Activated T-helper 1 cell treated with Interleukin-2 at 50 U/mL for 16 hours (primary cell): Measurements from ENCODE around the gene TXNRD3.

Experiments used
- DNase-seq: peaks from one replicate; pipeline ENCODE4 v3.0.0-alpha.2; 2020; ENCODE audit warnings: low read depth

Gene TXNRD3

DNA sequence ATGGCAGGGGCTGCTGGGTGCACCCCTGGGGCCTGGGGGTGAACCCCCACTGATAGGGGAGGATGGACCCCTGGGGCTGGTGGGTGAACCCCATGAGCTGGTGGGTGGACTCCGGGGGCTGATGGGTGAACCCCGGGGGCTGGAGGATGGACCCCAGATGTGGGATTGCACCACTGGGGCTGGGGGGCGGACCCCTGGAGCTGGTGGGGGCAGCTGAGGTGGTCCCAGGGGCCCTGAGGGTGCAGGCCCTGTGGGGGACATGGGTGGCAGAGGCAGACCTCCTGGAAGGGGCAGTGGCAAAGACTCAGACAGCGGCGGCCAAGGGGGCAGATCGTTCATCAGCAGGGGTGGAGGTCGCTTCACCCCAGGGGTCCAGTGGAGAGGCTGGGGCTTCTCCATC, 17.4 kb upstream of the TXNRD3 start:
- DNase-seq = no peak

DNA sequence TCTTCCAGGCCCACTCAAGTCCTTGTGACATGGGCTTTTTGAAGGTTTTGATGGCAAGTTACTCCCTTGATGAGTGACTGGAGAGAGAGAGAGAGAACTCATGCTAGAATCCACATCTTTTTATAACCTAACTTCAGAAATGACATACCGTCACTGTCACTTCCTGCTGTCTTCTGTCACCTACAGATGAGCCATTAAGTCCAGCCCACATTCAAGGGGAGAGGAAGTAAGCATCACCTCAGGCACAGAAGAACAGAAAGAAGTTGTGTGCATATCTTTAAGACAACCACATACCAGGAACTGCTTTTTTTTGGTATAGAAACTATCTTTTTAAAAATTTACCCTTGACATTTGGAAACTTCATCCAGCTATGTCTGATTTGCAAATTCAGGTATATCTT, 16.6 kb upstream of the TXNRD3 start:
- no peak for DNase-seq

DNA sequence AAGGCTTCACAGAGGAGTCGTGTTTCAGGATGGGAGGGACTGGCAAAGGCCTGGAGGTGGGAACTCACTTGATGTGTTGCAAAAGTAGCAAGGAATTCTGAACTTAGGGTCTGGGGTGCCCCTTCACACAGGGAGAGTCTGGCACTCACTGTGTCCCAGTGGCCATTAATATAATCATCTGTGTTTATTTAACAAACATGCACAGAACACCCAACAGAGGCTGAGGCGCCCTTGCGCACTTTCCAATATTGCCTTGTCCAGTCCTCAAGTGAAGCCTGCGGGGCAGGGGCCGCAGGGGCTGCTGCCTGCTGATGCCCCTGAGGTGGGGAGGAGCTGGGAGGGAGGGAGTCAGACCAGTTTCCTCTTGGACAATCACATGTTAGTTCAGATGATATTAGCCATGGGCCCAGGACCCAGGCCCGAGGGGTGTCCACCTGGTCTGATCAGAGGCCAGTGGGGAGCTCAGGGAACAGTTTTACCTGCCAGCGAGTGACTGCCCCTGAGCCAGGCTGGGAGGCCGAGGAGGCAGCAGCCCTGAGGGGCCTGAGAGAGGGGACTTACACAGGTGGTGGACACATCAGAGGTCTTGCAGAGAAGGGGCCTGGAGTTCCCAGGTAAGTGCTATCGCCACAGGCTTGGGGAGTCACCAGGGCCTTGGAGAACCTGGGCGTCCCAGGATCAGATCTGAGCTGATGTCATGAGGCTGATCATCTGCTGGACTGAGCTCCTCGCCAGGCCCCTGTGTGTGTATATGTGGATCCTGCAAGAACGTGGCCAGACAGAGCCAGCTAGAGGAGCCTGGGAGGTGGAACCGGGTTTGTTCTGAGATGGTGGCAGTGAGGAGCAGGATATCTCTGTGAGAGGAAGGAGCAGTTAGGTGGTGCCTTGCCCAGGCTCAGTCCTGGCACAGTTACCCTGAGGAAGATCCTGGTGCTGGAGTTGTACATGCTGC, 13.8 kb upstream of the TXNRD3 start:
- no peak for DNase-seq

DNA sequence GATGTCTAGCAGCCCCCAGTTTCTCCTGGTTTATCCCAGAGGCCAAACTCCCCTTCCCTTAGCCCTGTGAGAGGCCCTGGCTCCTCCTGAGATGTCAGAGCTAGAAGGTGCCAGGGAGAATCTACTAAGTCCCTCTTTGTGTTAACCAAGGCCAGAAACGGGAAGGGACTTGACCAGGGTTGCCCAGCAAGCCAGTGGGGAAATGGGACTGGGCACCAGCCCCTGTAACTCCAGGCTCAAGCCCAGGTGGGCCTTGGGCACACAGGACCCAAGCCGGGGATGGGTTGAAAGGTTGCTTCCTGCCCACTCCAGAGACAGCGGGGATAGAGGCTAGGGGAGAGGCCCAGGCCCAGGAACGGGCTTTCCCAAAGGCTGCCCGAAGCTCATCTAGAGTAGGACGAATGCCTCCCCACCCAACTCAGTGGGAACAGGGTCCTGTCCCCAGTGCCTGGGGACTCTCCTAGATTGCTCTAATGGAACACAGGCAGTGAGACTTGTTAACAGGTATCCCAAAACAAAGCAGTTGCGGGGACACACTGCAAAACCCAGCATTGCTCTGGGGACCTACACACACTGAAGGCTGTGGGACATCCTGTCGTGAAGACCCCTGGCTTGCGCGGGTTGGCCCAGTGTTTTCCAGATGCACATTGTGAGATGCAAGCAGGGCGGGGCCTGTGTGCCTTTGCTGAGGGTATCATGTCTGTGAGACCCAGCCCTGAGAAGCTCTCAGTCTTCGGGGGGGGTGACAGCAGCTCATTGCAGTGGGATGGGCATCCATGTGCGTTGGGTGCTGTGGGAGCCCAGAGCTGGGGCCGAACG, 12.9 kb upstream of the TXNRD3 start:
- no peak for DNase-seq

DNA sequence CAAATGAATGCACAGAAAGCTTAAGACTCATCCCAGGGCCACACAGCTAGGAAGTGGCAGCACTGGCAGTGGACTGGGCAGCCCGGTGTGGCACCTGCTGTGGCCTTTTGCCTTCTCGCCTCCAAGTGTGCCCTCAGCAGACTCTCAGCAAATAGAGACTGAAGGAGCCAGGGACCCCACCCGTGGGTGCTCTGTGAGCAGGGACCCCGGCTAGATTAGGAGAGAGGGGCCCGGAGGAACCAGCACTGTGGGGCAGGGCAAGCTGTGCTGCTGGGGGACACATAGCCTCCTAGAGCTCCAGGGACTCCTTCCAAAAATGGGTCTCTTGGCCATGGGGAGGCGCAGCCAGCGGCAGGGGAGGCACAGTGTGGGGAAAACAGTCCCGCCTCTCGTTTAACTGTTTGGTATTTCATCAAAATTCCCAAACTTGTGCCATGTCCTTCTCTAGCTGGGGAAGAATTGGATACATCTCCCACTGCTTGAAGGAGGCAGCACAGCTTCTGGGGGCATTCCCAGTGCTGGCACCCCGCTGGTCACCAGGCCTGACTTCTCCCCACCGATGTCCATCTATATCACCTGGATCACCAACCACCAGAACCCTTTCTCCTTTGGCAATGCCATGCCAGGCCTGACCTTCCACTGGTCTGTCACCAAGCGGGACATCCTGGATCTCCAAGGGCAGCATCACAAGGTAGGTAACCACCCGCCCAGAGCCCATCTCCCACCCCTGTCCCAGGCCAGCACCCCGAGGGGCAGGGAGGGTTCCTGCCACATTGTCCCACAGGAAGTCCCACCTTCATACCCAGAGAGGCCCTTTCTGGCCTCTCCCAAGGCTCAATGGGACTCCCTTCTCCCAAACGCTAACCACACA, 12.0 kb upstream of the TXNRD3 start:
- DNase-seq = no peak

DNA sequence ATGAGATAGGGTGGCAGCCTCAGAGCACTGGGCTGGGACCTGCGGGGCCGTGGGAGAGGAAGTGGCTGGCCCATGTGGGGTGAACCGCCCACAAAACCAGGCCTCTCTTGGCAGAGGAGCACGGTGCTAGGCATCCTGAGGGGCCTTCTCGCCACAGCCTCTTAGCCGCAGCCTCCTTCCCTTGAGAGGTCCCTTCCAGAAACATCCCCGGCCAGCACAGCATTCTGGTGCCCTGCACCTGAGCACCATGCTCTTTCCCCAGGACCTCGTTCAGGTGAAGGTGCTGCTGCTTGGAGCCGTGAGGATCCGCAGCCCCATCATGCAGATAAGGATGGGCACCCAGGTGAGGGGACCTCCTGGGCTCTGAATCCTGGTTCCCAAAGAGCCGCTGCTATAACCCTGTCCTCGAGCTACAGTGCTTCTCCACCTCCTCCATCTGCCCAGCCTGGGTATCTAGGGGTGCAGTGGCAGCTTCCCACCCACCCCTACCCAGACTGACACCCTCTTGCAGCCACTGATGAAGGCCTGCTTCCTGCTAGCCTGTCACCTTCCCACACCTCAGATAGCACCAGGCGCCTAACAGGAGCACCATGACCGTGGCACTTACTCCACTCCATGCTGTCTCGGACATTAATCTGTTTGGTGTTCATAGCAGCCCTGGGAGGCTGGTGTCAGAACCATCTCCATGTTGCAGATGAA, 11.2 kb upstream of the TXNRD3 start:
- DNase-seq = no peak

DNA sequence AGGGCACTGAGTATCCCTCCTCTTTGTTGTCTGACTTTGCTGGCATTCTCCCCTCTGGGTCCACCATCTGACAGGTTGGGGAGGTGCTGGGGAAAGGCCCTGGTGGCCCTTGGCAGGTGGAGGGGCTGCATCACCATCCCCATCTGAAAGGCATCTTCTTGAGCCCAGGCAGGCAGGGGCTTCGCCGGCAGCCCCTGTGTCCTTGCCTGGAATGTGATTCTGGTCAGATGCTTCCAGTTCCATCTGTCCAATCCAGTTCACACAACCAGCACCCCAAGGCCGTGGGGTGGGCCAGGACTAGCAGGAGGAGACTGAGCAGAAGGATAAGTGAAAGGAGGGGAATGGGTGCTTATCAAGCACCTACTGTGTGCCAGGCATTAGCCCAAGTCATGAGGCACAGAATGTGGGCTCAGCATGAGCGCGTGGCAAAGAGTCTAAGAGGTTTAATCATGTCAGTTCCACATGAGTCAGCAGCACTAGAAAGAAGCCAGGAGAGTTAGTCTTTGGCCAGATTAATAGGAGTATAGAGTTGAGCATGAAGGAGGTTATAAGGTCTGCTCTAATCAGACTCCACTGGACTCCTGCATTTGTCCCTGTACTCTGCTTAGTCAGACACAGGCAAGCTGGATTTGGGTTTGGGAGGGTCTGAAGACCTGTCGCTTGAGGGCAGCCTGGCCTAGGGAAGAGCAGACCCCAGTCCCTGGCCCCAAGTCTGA, 10.5 kb upstream of the TXNRD3 start:
- DNase-seq = no peak

DNA sequence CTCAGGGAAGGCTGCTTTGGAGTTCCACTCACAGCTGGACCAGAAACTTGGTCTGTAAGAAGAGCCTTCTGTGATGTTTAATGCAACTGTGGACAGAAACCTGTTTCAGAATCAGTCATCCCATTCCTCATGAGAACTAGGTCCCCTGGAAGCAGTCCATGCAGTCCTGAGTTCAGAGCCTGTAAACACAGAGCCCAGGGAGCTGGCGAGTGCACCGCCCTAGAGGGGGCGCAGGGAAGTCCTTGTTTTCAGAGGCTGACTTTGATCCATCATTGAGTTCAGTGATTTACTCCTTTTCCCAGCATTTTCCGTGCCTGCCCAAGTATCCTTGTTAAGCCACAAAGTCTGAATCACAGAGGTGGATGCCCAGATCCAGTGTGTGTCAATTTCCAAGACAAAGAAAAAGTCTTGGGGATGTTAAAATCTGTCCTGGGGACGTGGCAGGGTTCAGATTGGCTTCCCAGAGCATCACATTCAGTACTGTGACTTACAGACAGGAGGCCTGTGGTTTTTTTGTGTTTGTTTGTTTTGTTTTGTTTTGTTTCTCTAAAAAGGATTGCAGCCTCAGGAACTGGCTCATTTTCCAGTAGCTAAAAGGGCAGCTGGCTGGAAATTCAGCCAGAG, 9.8 kb upstream of the TXNRD3 start:
- DNase-seq = no peak

DNA sequence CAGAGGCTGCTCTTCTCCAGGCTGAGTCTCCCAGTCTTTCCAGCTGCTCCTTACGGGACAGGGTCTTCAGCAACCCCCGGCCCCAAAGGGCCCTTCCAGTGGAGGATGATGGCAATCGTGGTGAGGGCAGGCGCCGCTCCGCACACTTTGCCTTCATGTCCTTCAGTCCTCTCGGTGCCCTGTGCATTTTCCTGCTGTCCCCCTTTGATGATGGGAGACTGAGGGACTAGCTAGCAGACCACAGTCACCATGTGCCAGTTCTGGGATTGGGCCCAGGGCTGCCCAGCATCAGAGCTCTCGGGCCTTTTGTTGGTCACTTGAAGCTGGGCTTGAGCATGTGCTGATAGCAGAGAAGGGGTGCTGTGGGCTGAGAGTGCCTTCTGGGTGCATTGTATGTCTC, 8.8 kb upstream of the TXNRD3 start:
- no peak for DNase-seq

DNA sequence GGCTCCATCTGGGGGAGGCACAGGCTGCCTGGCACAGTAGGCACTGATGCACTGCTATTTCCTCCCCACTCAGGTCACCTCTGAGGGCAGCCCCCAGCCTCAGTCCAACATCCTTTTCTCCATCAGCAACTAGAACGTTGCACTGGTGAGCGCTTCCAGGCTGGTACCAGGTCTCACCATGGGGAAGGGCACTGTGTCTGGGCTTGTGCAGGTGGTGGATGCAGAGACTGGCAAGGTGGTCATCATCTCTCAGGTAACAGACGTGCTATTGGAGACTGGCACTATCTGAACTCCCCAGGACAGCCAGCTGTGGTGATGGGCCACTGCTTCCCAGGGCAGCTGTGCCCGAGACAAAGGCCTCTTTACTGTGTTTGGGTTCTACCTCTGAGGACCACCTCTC, 8.3 kb upstream of the TXNRD3 start:
- no peak for DNase-seq

DNA sequence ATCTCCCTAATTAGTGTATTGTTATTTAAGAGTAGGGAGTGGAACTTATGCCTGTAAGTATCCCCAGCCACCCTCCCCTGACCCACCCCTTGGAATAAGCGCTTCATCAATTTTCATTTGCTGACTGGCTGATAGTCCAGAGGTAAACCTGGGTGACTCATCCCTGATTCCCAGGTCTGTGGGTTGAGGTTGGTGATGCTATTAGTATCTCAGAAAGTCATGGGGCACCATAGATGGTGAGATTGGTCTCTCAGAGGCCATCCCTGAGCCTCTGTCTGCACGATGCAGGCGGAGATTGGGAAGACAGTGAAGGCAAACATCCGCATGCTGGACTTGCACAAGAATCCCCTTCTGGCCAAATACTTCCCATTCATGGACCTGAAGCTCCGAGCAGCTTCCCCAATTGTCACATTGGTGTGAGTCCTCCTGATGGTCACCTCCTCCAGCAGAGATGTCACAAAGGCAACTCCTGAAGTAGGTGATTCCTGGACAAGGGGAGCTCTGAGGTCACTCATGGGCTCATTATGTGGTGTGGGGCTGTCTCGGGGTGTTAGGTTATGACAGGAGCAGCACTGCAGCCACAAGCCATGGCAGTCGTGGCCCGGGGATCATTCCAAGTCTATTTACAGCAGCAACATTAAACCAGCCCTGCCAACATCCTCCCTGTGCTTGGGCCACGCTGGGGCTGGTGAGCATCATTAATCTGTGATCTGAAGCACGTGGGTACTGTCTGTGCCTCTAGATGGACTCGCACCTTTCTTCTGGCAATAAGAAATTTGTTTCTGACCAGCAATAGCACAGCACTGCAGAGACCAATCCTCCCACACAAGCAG, 6.8 kb upstream of the TXNRD3 start:
- no peak for DNase-seq

DNA sequence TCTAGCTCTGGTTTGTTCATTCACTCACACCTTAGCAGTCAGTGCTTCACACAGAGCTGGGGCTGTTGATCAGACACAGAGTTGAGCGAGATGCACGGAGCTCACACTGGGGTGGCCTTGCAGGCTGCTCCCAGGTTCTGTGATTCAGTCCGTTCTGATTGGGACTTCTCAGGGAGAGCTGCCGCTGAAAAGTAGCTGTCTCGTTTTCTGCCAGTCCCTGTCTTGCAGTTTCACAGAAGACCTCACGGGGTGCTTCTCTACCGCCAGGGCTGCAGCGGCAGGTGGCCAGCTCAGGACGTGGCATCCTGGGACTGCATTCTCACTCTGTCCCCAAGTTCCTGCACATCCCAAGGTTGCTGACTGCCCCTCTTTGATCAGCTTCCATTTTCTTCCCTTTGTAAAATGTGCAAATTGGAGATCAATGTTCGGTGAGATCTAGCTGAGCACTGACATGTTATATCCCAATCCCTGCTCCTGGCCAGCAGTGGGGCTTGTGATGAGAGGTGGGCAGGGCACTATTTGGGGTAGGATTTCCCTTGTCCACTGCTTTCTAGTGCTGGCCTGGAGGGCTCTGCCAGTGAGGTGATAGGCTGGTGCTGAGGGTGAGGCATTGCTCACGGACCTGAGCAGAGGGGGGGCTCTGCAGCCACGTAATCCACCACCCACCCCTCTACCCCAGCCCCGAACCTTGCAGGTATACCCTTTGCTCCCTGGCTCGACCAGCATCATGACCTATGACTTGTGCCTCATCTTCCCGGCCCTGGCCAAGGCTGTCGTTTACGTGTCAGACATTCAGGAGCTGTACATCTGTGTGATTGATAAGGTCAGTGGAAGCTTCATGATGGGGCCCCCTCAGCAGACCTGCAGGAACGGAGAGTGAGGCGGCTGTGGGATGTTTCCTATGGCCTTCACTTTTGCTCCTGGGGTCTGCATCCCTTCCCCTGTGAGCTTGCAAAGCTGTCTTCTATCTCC, 5.3 kb upstream of the TXNRD3 start:
- no peak for DNase-seq

DNA sequence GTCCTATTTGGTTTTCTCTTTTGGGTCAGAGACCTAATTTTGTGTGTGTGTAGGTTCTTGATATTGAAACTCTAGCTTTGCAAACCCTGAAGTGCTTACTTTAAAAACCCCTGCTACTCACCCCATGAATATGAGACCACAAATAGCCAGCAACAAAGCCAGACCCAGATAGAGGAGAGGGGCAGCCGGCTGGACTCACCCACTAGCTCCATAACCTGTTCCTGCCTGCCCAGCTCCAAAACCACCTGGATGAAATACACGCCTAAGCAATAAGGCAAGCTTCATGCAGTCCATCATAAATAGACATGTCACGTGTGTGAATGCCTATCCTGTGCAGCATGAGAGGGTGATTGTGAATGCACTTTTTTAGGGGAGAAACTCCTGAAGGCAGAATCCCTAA, 3.7 kb upstream of the TXNRD3 start:
- DNase-seq = no peak

DNA sequence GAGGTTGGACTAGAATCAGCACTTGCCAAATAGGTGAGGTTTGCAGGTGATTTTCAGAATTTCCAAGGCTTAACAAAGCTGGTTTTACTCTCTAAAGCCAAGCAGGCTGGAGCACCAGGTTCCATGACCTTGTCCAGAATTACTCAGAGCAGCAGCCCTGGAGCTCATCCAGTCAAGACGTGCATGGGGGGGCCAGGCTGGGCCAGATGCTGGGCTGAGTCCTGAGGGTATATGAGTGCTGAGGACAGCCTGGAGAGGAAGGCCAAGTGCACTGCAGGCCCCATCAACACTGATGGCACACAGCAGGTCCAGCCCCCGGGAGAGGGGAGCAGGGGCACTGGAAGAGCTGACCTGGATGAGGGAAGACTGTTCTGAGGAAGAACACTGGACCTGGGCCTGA, 3.0 kb upstream of the TXNRD3 start:
- DNase-seq = no peak

DNA sequence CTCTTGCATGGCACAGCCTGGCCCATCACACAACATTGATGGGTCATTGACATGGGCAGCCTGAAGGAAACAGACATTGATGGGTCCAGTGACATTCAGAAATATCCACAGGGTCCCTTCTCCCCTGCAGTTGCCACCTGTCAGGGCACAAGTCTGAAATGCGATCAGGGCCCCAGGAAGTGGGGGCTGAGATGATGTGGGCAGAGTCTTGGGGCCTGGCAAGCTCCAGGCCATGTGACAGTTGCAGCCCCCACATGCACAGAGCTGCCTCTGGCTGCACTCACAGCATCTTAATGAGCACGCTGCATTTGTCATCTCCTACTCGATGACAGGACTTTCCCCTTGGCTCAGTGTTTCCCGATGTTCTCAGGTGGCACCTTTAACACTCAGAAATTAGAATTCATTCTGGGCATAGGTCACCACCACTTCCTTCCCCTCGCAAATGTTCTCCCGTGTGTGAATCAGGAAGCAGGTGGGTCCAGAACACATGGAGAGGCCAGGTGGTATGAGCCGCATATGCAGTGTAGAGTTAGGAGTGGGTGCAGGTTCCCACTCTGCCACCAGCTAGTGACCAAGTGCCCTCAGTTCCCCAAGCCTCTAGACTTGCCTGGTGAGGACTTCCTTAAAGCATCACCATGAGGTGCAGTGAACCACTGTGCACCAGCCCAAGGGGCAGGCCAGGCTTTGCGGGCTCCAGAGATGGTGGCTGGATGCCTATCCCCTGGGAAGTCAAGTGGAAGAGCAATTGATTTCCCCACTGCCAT, 1.6 kb upstream of the TXNRD3 start:
- no peak for DNase-seq

DNA sequence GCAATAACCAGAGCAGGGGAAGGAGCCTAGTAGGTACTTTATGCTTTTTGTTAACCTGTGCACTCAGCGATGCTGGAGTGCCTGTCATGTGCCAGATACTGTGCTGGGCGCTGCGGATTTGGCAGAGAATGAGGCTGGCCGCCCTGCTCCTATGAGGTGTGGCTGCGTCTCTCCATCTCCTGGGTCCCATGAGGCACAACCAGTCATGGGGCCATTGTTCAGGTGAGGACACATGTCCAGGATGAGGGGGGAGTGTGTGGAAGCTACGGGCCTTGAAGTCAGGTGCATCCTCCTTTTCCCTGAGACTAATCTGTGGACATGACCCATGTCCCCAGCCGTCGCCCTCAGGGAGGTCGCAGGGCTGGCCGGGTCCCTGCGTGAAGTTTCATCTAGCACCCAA, 963 bp upstream of the TXNRD3 start:
- DNase-seq = no peak

DNA sequence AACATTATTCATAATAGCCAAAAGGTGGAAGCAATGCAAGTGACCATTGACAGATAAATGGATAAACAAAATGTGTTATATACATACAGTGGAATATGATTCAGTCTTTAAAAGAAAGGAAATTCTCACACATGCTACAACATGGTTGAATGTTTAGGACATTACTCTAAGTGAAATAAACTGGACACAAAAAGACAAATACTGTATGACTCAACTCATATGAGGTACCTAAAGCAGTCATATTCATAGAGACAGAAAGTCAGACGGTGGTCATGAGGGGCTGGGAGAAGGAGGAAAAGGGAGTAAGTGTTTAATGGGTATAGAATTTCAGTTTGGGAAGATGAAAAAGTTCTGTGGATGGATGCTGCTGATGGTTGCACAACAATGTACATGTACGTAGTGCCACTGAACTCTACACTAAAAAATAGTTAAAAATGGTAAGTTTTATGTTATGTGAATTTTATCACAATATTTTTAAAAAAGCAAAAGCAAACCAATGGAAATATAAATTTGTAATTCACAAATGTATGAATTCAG, 5.3 kb downstream of the TXNRD3 start:
- no peak for DNase-seq
